GM19351 (cell line): ENCODE data around the gene C14orf39.
"Not testable (repeated sequence)": the region's sequence is repeated elsewhere in the genome, so short reads cannot be mapped to it uniquely, and the experiment has no call there.

Experiments used
- ATAC-seq: cut with Tn5 transposase; IDR thresholded peaks from one replicate; pipeline ENCODE4 v1.9.1; 2021; ENCODE audit warnings: mild to moderate bottlenecking, moderate library complexity; ENCODE audit not compliant: unreplicated experiment

The C14orf39 gene

GRCh38 chr14:60495946-60496345 is 10.1 kb upstream of the C14orf39 start:
- no peak for ATAC-seq

DNA sequence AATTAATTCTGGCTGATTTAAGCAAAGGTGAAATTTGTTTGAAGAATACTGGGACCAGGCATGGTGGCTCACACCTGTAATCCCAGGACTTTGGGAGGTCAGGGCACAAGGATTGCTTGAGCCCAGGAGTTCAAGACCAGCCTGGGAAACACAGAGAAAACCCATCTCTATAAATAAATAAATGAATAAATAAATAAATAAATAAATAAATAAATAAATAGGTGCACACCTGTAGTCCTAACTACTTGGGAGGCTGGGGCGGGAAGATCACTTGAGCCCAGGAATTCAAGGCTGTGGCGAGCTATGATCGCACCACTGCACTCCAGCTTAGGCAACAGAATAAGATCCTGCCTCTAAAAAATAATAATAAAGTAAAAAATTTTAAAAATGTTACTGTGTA is 4.4 kb upstream of the C14orf39 start:
- no peak for ATAC-seq

DNA sequence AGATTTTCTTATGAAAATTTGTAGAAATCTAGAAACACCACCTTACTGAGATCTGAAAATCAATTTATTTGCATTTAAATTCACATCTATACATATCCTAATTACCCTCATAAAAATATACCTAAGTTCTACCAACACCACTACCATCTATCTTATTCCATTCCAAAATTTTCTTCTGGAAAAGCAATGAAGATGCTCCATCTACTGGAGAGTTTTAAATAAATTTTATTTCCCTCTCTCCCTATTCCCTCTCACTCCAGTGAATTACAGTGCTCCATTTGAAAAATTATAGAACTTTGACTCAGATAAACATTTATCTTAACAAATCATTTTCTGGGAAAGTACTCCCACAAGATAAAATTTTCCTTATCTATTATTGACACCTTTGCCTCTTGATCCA is 2.3 kb upstream of the C14orf39 start:
- no peak for ATAC-seq

DNA sequence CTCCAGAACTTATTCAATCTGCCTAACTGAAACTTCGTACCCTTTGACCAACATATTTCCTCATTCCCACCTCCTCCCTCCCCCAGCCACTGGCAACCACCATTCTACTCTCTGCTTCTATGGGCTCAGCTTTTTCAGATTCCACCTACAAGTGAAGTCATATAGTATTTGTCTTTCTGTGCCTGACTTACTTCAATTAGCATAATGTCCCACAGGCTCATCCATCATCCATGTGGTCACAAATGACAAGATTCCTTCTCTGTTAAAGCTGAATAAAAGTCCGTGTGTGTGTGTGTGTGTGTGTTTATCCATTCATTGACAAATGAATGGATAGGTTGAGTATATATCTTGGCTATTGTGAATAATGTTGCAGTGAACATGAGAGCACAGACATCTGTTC is 1.3 kb upstream of the C14orf39 start:
- no peak for ATAC-seq

DNA sequence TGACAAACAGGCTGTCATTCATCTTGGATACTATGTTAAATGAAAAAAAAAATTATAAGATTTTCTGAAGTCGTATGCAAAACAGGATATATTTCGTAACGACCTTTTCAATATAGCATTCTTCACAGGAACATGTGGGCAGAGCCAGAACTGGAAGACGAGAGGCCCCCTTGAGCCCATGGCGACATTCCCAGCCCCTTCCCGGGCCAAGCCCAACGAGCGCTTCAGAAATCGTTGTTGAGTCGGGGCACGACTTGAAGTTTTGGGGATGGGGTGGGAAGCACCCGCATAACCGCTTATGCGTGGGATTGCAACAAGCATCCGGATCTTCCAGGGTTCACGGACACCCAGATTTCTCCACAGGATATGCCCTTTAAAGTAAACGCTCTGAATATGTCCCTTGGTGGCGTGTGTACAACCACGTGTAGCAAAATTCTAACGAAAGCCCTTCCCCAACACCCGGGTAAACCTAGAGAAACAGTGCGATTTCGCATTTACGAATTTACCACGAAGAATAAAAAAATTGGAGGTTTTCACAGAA is 736 bp downstream of the C14orf39 start:
- ATAC-seq: peak; percentile 31

DNA sequence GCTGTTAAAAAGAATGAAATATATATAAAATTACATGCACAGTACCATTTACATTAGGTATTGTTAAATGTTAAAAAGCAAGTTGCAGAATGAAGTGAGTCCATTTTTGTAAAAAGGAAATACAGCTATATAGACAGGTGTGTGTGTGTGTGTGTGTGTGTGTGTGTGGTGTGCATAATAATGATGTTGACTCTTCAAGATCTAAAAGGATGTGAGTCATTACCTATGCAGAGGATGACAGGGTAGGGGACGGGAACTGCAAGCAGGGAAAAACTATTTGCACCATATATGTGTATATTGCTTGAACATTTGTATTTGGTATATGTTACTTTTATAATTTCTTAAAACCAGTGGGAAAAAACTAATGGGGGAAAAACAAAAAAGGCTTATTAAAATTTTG is 3.1 kb downstream of the C14orf39 start:
- no peak for ATAC-seq

DNA sequence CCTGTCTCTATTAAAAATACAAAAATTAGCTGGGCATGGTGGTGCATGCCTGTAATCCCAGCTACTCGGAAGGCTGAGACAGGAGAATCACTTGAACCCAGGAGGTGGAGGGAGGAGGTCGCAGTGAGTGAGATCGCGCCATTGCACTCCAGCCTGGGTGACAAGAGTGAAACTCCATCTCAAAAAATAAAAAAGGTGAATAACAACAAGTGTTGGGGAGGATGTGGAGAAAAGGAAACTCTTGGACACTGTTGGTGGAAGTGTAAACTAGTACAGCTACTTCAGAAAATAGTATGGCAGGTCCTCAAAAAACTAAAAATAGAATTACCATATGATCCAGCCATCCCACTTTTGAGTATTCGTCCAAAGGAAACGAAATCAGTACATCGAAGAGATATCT is 5.6 kb downstream of the C14orf39 start:
- ATAC-seq: not testable (repeated sequence)

GRCh38 chr14:60455875-60456274 is 30.0 kb downstream of the C14orf39 start:
- ATAC-seq: no peak

DNA sequence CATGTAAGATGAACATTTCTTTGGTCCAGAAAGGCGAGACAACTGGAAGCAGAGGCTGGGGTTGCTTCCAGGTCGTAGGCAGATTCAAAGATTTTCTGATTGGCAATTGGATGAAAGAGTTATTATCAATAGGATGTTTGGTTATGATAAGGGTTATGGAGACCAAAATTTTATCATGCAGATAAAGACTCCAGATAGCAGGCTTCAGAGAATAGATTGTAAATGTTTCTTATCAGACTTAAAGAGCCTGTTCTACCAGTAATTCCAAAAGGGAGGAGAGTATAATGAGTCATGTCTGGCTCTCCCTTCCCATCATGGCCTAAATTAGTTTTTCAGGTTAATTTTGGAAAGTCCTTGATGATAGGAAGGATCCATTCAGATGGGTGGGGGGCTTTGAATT is 55.6 kb downstream of the C14orf39 start:
- no peak for ATAC-seq

DNA sequence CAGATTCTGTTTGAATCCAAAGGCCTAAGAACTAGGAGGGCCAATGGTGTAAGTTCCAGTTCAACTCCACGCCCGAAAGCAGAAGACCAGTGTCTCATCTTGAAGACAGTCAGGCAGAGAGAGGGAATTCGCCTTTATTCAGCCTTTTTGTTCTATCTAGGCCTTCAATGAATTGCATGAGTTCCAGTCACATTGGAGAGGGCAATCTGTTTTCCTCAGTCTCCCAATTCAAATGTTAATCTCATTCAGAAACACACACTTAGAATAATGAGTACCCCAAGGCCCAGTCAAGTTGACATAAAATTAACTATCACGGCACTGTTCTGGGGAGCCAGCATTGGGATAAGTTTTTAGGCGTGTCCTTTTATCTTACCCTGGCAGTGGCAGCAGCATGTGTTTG is 65.8 kb downstream of the C14orf39 start:
- no peak for ATAC-seq

- not testable (repeated sequence) for ATAC-seq
These were observed 88.3 kb downstream of the C14orf39 start for GRCh38 chr14:60397550-60397949.

DNA sequence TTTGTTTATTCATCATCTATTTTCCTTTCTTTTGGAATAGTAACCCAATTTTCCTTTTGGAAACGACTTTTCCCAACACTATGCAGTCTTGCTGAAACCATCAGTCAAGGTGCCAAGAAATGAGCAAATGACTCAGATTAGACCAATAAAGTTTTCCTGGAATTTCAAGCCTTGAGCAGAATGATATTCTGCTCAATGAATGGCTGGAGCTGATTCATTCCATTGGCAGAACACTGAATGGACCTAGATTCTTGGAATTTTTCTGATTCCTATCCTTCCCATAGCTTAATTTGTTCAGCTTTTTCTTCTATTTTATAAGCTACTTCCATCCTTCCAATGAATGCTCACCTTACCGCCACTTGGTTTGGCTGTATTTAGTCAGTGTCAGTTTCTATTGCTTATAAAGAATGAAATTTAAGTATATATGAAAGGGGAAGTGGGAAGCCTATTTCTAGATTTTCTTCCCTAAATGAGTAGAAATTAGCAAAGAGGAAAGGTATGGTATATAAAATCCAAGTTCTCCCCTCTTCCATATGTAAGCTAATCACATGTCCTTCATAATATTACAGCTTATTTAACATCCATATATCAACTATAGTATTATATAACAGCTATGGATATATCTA is 89.0 kb downstream of the C14orf39 start:
- ATAC-seq: no peak
